ENCODE results near the gene SOWAHD.

The SOWAHD gene

GRCh38 chrX:119783026-119783425 lies 24.6 kb downstream of the SOWAHD start:
- H3K4me3 ChIP-seq (replicated peaks; ENCODE audit: insufficient read depth, low read length): no peak overlapping the region
- peak in 1 of 2 experiments; percentile 89 for DNase-seq (ENCODE audit: low read depth in 1 of 2, low spot score in 1 of 2)
- TF ChIP-seq GABPA (IDR thresholded peaks at IDR 0.05; ENCODE audit: low read depth) (no peak), SPI1 (IDR thresholded peaks at IDR 0.05; ENCODE audit: borderline replicate concordance, low read depth) (peak; percentile 57; the same call in 1 of the 2 replicates)
- H3K27ac ChIP-seq (replicated peaks): peak overlapping the region; percentile 55
- no peaks in the 10 kb centered on the region for H3K27me3 ChIP-seq (ENCODE audit: insufficient read depth, poor library complexity, severe bottlenecking)

- DNase-seq (ENCODE audit: low read depth in 1 of 2, low spot score in 1 of 2): peak in 1 of 2 experiments; percentile 72
These were observed 26.5 kb downstream of the SOWAHD start for GRCh38 chrX:119784747-119785446.

GRCh38 chrX:119790977-119791436 lies 32.6 kb downstream of the SOWAHD start:
- H3K4me3 ChIP-seq (replicated peaks; ENCODE audit: insufficient read depth, low read length): peak overlapping the region; percentile 52
- H3K27ac ChIP-seq (replicated peaks): peak overlapping the region; percentile 95
- no peaks in the 10 kb centered on the region for H3K27me3 ChIP-seq (ENCODE audit: insufficient read depth, poor library complexity, severe bottlenecking)
- no peak for DNase-seq (ENCODE audit: low read depth in 1 of 2, low spot score in 1 of 2)
- no peak for TF ChIP-seq GABPA (IDR thresholded peaks at IDR 0.05; ENCODE audit: low read depth)
- TF ChIP-seq REST (IDR thresholded peaks at IDR 0.05; ENCODE audit: insufficient replicate concordance, low read depth): no peak
- no peak for TF ChIP-seq SPI1 (IDR thresholded peaks at IDR 0.05; ENCODE audit: borderline replicate concordance, low read depth)

More at GRCh38 chrX:119784747-119785446, 26.5 kb downstream of the SOWAHD start:
- Histone ChIP-seq H3K4me3 (replicated peaks; ENCODE audit: insufficient read depth, low read length) (no peak overlapping the region), H3K27ac (replicated peaks) (no peak overlapping the region), H3K27me3 (ENCODE audit: insufficient read depth, poor library complexity, severe bottlenecking) (no peaks in the 10 kb centered on the region)
- TF ChIP-seq POLR2AphosphoS5 (IDR thresholded peaks at IDR 0.05; ENCODE audit: low read depth) (peak; percentile 82), CTCF (IDR thresholded peaks at IDR 0.05; ENCODE audit: insufficient read depth, low read length) (peak; percentile 15), REST (IDR thresholded peaks at IDR 0.05; ENCODE audit: insufficient replicate concordance, low read depth) (no peak), SPI1 (IDR thresholded peaks at IDR 0.05; ENCODE audit: borderline replicate concordance, low read depth) (no peak)

GRCh38 chrX:119791437-119792231 lies 33.2 kb downstream of the SOWAHD start, which contains the start of gene RPL39:
RPL39 (minus strand) TSS chrX:119791630; CDS start chrX:119791576, 54 bp downstream.
- H3K4me3 ChIP-seq (replicated peaks; ENCODE audit: insufficient read depth, low read length): peak within 1 kb of the TSS; percentile 52
- H3K27me3 ChIP-seq (ENCODE audit: insufficient read depth, poor library complexity, severe bottlenecking): no peaks in the 10 kb centered on the region
- DNase-seq (ENCODE audit: low read depth in 1 of 2, low spot score in 1 of 2): peak; percentile 79 to 88
- H3K27ac ChIP-seq (replicated peaks): peak within 1 kb of the TSS; percentile 95
- TF ChIP-seq SPI1 (IDR thresholded peaks at IDR 0.05; ENCODE audit: borderline replicate concordance, low read depth) (peak; percentile 7; the same call in 1 of the 2 replicates), CTCF (IDR thresholded peaks at IDR 0.05; ENCODE audit: insufficient read depth, low read length) (no peak), POLR2AphosphoS5 (IDR thresholded peaks at IDR 0.05; ENCODE audit: low read depth) (peak; percentile 93), REST (IDR thresholded peaks at IDR 0.05; ENCODE audit: insufficient replicate concordance, low read depth) (peak; percentile 76)

All from HL-60 (cell line).